Psoas muscle (tissue), 8 donors: ENCODE results near the gene CRADD. TPM values are rescaled to one million over a fixed set of nuclear protein-coding genes. Genes with fewer than 3 reads are reported as not detected.

Source experiments
- ATAC-seq, 4 donors: fragments of 200-7000 bp; cut with Tn5 transposase; one replicate each; pipeline ENCODE4 v1.9.1; 2020; ENCODE audit warnings: moderate library complexity in 3 of 4, mild to moderate bottlenecking in 2 of 4
- DNase-seq, 2 donors: peaks; one replicate each; pipeline ENCODE4 v3.0.0-alpha.2; 2020
- H3K27ac ChIP-seq: fragments of 200-600 bp; one replicate; pipeline ENCODE4 v1.8.0; 2022
- H3K27me3 ChIP-seq, 3 donors: fragments of 200-600 bp in 1 of 3; one replicate each; pipeline versions ENCODE4 v1.6.1 to v1.8.0; 2013 to 2022; ENCODE audit warnings: low read length in 2 of 3, mild to moderate bottlenecking in 2 of 3, moderate library complexity in 1 of 3; ENCODE audit not compliant: insufficient read depth in 3 of 3
- H3K36me3 ChIP-seq, 2 donors: fragments of 200-600 bp in 1 of 2; one replicate each; pipeline versions ENCODE4 v1.6.1 to v1.8.0; 2013 to 2022; ENCODE audit warnings: low read depth in 1 of 2, mild to moderate bottlenecking in 1 of 2, moderate library complexity in 1 of 2; ENCODE audit not compliant: insufficient read depth in 1 of 2
- H3K4me1 ChIP-seq: fragments of 200-600 bp; one replicate; pipeline ENCODE4 v1.8.0; 2022
- H3K4me3 ChIP-seq: fragments of 200-600 bp; one replicate; pipeline ENCODE4 v1.8.0; 2022; ENCODE audit warnings: mild to moderate bottlenecking
- H3K9me3 ChIP-seq: fragments of 200-600 bp; one replicate; pipeline ENCODE4 v1.8.0; 2022
- CTCF ChIP-seq: fragments of 200-600 bp; IDR thresholded peaks from one replicate; pipeline ENCODE4 v1.8.0; 2022; ENCODE audit warnings: antibody characterized with exemption
- WGBS, 3 donors: extraction: QIAGEN DNeasy Blood & Tissue Kit; methylation state at CpG; one replicate each; pipeline versions ENCODE4 v1.1.6 to v1.1.7; 2013; 5-methylcytosine and 5-hydroxymethylcytosine counted together
- intact Hi-C, 2 donors: fragments of 100-400 bp; cut with DNase I; formaldehyde crosslinking; loops; one replicate each; pipeline versions ENCODE4 v1.11.0 to v1.14.2; 2022
- polyA plus RNA-seq, 3 donors: library from polyadenylated mRNA; stranded (reverse); fragments of 200-250 nt; gene quantifications; one replicate each; pipeline ENCODE4 v1.2.3, GENCODE V29; 2013
- total RNA-seq, 4 donors: library from RNA; stranded (reverse); fragmentation: NEBNext Ultra II Directional in 2 of 4; extraction: Animal tissue kit (Norgen Biotek cat#: 25700) in 2 of 4; gene quantifications; one replicate each; pipeline versions ENCODE4 v1.2.1 to v1.2.4, GENCODE V29; 2021 to 2023
- donor health status: healthy with polysubstance abuse.
- donor health status: DM: no; HTN: no; CAD: no; lungs with moderate emphysema.
- donor health status: Bipolar disorder and iron deficiency.
- donor health status: healthy.
- donor health status: DM: yes; HTN: yes; CAD: no.
- donor health status: DM: no; HTN: no; CAD: no.
- donor health status: DM: no; HTN: no; CAD: no.
- donor health status: DM: yes; HTN: yes; CAD: no.

Gene CRADD
- total and polyA plus RNA-seq, 7 donors, result 11.0 to 21.1 (median 12.7) TPM

DNA sequence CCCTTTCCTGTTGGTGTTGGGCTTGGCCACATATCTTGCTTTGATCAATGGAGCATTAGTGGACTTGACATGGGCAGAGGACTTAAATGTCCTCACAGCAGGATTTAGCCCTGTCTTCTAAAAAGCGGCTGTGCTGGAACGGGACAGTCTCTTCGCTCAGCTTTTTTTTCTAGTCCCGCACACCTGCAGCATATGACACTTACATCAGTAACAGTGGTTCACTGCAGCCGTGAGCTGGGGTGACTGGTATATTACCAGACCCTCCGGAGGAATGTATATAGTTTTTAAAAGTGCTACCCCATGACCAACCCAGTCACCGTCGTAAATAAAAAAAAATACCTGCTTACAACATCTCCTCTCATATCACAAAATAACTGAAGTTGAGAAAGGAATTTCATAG, 164.5 kb downstream of the CRADD start:
- Histone ChIP-seq H3K27ac (no peak overlapping the region), H3K4me3 (no peak overlapping the region), H3K4me1 (peaks cover 2% of the 10 kb centered on the region), H3K36me3 (no peaks in the 10 kb centered on the region), H3K27me3 (no peaks in the 10 kb centered on the region), H3K9me3 (no peaks in the 10 kb centered on the region)
- DNase-seq (no peak), ATAC-seq (no peak)
- intact Hi-C loops, result no loop called here
- 91 to 94% (median 93%) methylated on average over 8 of the region's 8 CpGs for WGBS, 3 donors
- no peak for TF ChIP-seq CTCF

DNA sequence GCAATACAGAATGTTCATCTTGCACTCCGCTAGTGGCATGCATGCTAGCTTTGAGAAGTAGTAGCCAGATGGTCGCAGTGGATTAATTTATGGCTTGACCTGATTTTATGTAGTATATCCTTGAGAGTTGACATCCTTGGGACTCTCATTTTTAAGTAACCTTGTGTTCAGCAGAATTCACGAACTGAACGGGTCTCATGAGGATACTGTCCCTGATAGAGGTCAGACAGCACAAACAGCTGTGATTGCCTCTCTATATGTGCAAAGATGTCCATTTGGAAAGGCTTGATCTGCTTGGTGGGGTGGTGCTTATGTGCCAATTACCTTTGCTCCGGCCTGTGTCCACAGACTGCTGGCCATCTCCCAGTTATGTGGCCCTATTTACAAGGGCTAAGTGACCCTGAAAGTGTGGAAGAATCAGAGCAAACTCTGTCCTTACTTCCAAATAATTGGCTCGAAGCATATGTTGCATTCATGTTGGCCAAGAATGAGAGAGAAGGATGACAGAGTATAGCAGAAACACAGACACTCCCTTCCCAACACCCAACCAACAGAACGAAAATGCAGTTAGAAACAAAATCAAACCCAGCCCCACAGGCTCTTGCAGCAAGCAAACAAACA, 167.1 kb downstream of the CRADD start:
- no peak overlapping the region for H3K4me3 ChIP-seq
- no peak for ATAC-seq
- TF ChIP-seq CTCF, result no peak
- intact Hi-C loops, result no loop called here
- no peak overlapping the region for H3K27ac ChIP-seq
- no peaks in the 10 kb centered on the region for H3K27me3 ChIP-seq
- DNase-seq, result no peak
- WGBS, 3 donors, result 60 to 72% (median 66%) methylated on average over 7 of the region's 7 CpGs
- no peaks in the 10 kb centered on the region for H3K9me3 ChIP-seq
- no peaks in the 10 kb centered on the region for H3K36me3 ChIP-seq
- H3K4me1 ChIP-seq, result peaks cover 6% of the 10 kb centered on the region

- TF ChIP-seq CTCF, result no peak
- ATAC-seq (no peak), DNase-seq (no peak)
- Histone ChIP-seq H3K27ac (no peak overlapping the region), H3K36me3 (no peaks in the 10 kb centered on the region), H3K27me3 (no peaks in the 10 kb centered on the region), H3K9me3 (no peaks in the 10 kb centered on the region), H3K4me1 (peaks cover 6% of the 10 kb centered on the region), H3K4me3 (no peak overlapping the region)
- 81 to 92% (median 90%) methylated on average over 5 of the region's 5 CpGs for WGBS, 3 donors
- intact Hi-C loops, result no loop called here
These were observed 169.9 kb downstream of the CRADD start for GRCh38 chr12:93846936-93847516.

- peaks cover 6% of the 10 kb centered on the region for H3K4me1 ChIP-seq
- DNase-seq (no peak), ATAC-seq (no peak)
- H3K9me3 ChIP-seq, result no peaks in the 10 kb centered on the region
- no peak overlapping the region for H3K4me3 ChIP-seq
- H3K27me3 ChIP-seq, result no peaks in the 10 kb centered on the region
- intact Hi-C loops, result no loop called here
- H3K27ac ChIP-seq, result no peak overlapping the region
- no peak for TF ChIP-seq CTCF
- no peaks in the 10 kb centered on the region for H3K36me3 ChIP-seq
- WGBS, 3 donors, result 96 to 99% (median 96%) methylated on average over 7 of the region's 7 CpGs
These were observed 170.6 kb downstream of the CRADD start for GRCh38 chr12:93847517-93848474.
